ENCODE measurements around the gene DUSP15.

Gene DUSP15

GRCh38 chr20:31916708-31917107, 46.4 kb upstream of the DUSP15 start:
- Histone ChIP-seq H3K36me3 (ENCODE audit: low read length) (no peaks in the 10 kb centered on the region), H3K9me3 (ENCODE audit: insufficient read depth, low read length) (no peaks in the 10 kb centered on the region), H3K4me3 (ENCODE audit: insufficient read depth, low read length, poor library complexity, severe bottlenecking) (no peak overlapping the region), H4K20me1 (ENCODE audit: low read depth, low read length) (no peaks in the 10 kb centered on the region), H3K9ac (ENCODE audit: low read length) (no peak overlapping the region), H3K27ac (ENCODE audit: low read depth, low read length) (no peak overlapping the region), H3K4me2 (ENCODE audit: low read depth, low read length, poor library complexity, severe bottlenecking) (no peak overlapping the region), H3F3A (ENCODE audit: insufficient read depth) (no peaks in the 10 kb centered on the region), H3K27me3 (ENCODE audit: low read length) (no peaks in the 10 kb centered on the region), H3K9me2 (replicated peaks; ENCODE audit: insufficient read depth, low read length) (no peaks in the 10 kb centered on the region), H3K79me2 (ENCODE audit: insufficient read depth, low read length) (no peaks in the 10 kb centered on the region), H2AFZ (ENCODE audit: low read depth, low read length, severe bottlenecking) (no peak overlapping the region)
- no peak for TF ChIP-seq EZH2phosphoT487 (conservative IDR thresholded peaks at IDR 0.05; ENCODE audit: low read length)
- no peak for TF ChIP-seq CTCF (IDR thresholded peaks at IDR 0.05; ENCODE audit: insufficient read depth, low read length, poor library complexity, severe bottlenecking)

- H3K79me2 ChIP-seq (ENCODE audit: insufficient read depth, low read length): no peaks in the 10 kb centered on the region
- H4K20me1 ChIP-seq (ENCODE audit: low read depth, low read length): no peaks in the 10 kb centered on the region
- H3K9me2 ChIP-seq (replicated peaks; ENCODE audit: insufficient read depth, low read length): no peaks in the 10 kb centered on the region
- H3F3A ChIP-seq (ENCODE audit: insufficient read depth): no peaks in the 10 kb centered on the region
- H3K36me3 ChIP-seq (ENCODE audit: low read length): no peaks in the 10 kb centered on the region
- no peak overlapping the region for H3K4me3 ChIP-seq (ENCODE audit: insufficient read depth, low read length, poor library complexity, severe bottlenecking)
- H3K27ac ChIP-seq (ENCODE audit: low read depth, low read length): no peak overlapping the region
- H3K27me3 ChIP-seq (ENCODE audit: low read length): no peaks in the 10 kb centered on the region
- H3K4me2 ChIP-seq (ENCODE audit: low read depth, low read length, poor library complexity, severe bottlenecking): no peak overlapping the region
- H3K9me3 ChIP-seq (ENCODE audit: insufficient read depth, low read length): no peaks in the 10 kb centered on the region
- no peak overlapping the region for H2AFZ ChIP-seq (ENCODE audit: low read depth, low read length, severe bottlenecking)
- TF ChIP-seq EZH2phosphoT487 (conservative IDR thresholded peaks at IDR 0.05; ENCODE audit: low read length) (no peak), CTCF (IDR thresholded peaks at IDR 0.05; ENCODE audit: insufficient read depth, low read length, poor library complexity, severe bottlenecking) (no peak)
- no peak overlapping the region for H3K9ac ChIP-seq (ENCODE audit: low read length)
Measured at GRCh38 chr20:31915491-31916280, 45.4 kb upstream of the DUSP15 start.

DNA sequence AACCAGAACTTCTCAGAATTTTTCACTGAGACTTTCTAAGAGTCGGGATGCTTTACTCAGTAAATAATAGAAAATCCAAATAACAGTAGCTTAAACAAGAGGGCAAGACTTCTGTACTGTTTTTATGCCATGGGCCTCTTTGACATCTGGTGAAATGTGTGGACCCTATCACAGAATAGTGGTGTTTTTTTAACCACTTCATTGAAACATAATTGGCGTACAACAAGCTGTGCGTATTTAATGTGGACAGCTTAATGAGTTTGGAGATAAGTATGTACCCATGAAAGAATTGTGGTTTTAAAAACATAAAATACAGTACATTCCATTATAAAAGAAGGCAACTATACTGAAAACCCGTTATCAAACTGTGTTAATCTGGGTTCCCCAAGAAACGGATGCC, 43.8 kb upstream of the DUSP15 start:
- no peak overlapping the region for H3K27ac ChIP-seq (ENCODE audit: low read depth, low read length)
- no peaks in the 10 kb centered on the region for H3K27me3 ChIP-seq (ENCODE audit: low read length)
- no peaks in the 10 kb centered on the region for H3K79me2 ChIP-seq (ENCODE audit: insufficient read depth, low read length)
- H3K9me3 ChIP-seq (ENCODE audit: insufficient read depth, low read length): no peaks in the 10 kb centered on the region
- TF ChIP-seq EZH2phosphoT487 (conservative IDR thresholded peaks at IDR 0.05; ENCODE audit: low read length) (no peak), CTCF (IDR thresholded peaks at IDR 0.05; ENCODE audit: insufficient read depth, low read length, poor library complexity, severe bottlenecking) (no peak)
- H3K4me2 ChIP-seq (ENCODE audit: low read depth, low read length, poor library complexity, severe bottlenecking): no peak overlapping the region
- no peaks in the 10 kb centered on the region for H4K20me1 ChIP-seq (ENCODE audit: low read depth, low read length)
- no peaks in the 10 kb centered on the region for H3K36me3 ChIP-seq (ENCODE audit: low read length)
- H3K9ac ChIP-seq (ENCODE audit: low read length): no peak overlapping the region
- no peaks in the 10 kb centered on the region for H3K9me2 ChIP-seq (replicated peaks; ENCODE audit: insufficient read depth, low read length)
- H3K4me3 ChIP-seq (ENCODE audit: insufficient read depth, low read length, poor library complexity, severe bottlenecking): no peak overlapping the region
- H3F3A ChIP-seq (ENCODE audit: insufficient read depth): no peaks in the 10 kb centered on the region
- H2AFZ ChIP-seq (ENCODE audit: low read depth, low read length, severe bottlenecking): no peak overlapping the region

Data from SU-DHL-6 (cell line).